GM13976 (cell line): Measurements from ENCODE around the gene PPM1D.
"Not testable (repeated sequence)": the region's sequence is repeated elsewhere in the genome, so short reads cannot be mapped to it uniquely, and the experiment has no call there.

Experiments
- DNase-seq: peaks from one replicate; pipeline ENCODE4 v3.0.0; 2012; ENCODE audit warnings: low spot score
- in situ Hi-C: fragments of 300-500 bp; cut with MboI; formaldehyde crosslinking; loops from one replicate; pipeline ENCODE4 v1.12.0; 2022; ENCODE audit warnings: low sequenced_read_pairs, mixed read lengths, inconsistent platforms; ENCODE audit not compliant: unreplicated experiment
- TF ChIP-seq, protein P1 (sequence below): IDR thresholded peaks from 2 replicates; pipeline ENCODE4 v1.5.1; 2012; ENCODE audit warnings: borderline replicate concordance, mild to moderate bottlenecking; ENCODE audit not compliant: insufficient read depth; ENCODE audit errors: extremely low read depth, missing control alignments, control extremely low read depth

PPM1D gene

DNA sequence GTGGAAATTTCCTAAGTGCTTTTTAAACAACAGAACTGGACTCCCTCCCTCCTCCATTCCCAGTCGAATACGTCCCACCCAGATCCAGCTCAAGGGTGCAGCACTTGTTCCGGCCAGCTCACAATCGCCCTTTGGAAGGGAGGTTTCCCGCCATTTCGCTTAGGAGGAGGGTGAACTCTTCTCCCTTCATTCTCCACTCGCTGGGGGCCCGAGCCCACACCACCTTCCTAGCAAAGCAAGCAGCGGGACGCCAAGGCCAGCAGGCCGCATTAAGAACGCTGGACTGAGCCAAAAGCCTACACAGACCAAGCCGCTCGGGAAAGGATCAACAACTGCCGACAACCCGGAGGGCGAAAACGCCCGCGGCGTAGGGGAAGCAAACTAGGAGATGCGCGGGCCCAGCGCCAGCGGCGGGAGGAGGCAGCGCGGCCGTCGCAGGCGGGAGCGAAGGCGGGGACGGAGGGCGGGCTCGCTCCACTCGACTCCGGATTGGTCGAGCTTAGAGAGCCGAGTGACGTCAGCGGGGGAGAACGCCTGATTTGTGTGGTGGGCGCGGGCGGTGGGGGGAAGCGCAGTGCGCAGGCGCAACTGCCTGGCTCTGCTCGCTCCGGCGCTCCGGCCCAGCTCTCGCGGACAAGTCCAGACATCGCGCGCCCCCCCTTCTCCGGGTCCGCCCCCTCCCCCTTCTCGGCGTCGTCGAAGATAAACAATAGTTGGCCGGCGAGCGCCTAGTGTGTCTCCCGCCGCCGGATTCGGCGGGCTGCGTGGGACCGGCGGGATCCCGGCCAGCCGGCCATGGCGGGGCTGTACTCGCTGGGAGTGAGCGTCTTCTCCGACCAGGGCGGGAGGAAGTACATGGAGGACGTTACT is at the start of gene PPM1D:
TSS of gene PPM1D (plus strand) at position 574 of the 870 bp plus-strand sequence. CDS start at position 796, 222 bp downstream.
- in situ Hi-C loops, result no loop called here
- TF ChIP-seq, protein P1, sequence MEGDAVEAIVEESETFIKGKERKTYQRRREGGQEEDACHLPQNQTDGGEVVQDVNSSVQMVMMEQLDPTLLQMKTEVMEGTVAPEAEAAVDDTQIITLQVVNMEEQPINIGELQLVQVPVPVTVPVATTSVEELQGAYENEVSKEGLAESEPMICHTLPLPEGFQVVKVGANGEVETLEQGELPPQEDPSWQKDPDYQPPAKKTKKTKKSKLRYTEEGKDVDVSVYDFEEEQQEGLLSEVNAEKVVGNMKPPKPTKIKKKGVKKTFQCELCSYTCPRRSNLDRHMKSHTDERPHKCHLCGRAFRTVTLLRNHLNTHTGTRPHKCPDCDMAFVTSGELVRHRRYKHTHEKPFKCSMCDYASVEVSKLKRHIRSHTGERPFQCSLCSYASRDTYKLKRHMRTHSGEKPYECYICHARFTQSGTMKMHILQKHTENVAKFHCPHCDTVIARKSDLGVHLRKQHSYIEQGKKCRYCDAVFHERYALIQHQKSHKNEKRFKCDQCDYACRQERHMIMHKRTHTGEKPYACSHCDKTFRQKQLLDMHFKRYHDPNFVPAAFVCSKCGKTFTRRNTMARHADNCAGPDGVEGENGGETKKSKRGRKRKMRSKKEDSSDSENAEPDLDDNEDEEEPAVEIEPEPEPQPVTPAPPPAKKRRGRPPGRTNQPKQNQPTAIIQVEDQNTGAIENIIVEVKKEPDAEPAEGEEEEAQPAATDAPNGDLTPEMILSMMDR, result no peak
- DNase-seq, result peak; percentile 100

DNA sequence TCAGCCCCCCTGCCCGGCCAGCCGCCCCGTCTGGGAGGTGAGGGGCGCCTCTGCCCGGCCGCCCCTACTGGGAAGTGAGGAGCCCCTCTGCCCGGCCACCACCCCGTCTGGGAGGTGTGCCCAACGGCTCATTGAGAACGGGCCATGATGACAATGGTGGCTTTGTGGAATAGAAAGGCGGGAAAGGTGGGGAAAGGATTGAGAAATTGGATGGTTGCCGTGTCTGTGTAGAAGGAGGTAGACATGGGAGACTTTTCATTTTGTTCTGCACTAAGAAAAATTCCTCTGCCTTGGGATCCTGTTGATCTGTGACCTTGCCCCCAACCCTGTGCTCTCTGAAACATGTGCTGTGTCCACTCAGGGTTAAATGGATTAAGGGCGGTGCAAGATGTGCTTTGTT is 47.7 kb upstream of the PPM1D start:
- DNase-seq, in situ Hi-C loops: not testable (repeated sequence)

DNA sequence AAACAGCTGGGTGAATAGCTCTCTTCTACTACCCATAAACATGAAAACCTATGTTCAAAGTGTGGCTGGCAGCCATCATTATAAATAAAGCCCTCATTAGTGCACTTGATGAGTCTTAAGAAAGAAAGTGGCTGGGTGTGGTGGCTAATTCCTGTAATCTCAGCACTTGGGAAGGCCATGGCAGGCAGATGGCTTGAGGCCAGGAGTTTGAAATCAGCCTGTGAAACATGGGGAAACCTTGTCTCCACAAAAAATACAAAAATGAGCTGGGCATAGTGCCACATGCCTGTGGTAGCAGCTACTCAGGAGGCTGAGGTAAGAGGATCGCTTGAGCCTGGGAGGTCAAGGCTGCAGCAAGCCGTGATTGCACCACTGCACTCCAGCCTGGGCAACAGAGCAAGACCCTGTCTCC is 45.6 kb upstream of the PPM1D start:
- in situ Hi-C loops, result no loop called here
- DNase-seq, result no peak
- TF ChIP-seq, protein P1, result no peak

DNA sequence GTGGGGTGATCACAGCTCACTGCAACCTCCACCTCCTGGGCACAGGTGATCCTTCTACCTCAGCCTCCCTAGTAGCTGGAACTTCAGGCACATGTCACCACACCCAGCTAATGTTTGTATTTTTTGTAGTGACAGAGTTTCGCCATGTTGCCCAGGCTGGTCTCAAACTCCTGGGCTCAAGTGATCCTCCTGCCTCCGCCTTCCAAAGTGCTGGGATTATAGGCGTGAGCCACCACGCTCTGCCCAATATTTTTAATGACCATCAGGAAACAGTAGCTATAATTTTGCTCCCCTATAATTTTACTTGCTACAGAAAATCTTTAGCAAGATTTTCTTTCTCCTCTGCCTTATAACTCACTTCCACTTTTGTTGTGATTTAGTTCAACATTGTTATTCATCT is 44.2 kb upstream of the PPM1D start:
- no peak for DNase-seq
- in situ Hi-C loops, result no loop called here
- TF ChIP-seq, protein P1, result no peak

DNA sequence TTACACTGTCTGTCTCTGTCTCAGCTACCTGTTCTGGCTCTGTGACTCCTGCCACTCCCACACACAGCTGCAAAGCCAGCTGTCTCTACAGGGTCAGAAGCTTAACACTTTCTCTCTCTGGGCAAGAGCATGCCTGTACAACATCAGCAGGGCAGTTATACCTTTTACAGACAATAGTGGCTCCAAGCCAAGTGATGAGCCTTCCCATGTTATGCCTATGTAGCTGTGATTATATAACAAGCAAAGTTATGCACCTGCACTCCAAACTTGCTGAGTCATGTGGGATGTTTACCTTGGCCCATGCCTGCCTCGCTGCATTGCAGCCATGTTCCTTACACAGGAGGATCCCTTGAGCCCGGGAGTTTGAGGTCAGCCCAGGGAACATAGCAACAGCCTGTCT is 42.2 kb upstream of the PPM1D start:
- TF ChIP-seq, protein P1, result no peak
- in situ Hi-C loops, result no loop called here
- no peak for DNase-seq

DNA sequence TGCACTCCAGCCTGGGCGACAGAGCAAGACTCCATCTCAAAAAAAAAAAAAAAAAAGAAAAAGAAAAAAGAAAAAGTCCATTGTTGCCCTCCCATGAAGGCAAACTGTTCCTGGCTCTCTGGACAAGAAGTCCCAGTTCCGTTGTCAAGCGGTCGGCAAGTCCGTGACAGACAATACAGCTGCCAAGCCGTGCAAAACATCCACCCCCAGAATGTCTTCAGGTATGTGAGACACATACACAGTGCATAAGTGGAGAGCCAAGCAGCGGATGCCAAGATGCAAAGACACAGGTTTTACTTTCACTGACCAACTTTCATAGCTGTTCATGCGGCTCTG is 40.4 kb upstream of the PPM1D start:
- no peak for DNase-seq
- in situ Hi-C loops, result no loop called here
- TF ChIP-seq, protein P1, result no peak

DNA sequence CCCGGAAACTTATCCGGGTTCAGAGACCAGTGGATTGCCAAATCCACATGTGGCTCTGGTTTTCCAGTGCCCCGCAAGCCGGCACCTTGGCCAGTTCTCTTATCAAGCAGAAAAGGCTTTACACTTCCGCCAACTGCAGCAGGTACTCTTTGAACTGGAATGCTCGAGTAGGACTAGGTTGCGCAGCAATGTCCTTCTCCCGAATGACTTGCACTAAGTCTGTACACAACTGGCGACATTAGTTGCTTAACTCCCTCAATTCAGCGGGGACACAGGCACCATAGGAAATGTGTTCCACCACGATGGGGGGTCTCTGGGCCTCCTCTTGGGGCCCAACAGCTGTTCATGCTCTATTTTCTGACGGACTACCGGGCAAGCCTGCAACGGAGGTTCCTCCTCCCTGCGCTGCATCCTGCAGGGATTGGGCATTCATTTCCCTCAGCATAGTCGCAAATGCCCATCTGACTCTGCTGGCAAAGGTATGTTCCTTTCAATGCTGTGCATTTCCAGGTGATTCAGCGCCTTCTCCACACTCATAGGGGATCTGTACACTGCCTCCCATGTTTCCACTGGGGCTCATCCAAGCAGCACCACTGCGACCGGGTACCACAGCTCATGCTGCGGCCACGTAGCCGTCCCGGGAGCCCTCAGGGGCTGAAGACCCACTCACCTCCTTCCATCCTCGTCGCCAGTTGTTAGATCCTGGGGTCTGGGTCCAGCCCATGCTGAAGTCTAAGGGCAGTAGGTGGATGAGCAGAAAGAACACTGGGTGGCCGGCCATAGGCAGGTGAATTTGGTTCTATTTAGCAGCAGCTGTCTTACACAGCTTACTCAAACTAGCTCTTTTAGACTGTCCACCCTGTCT is 39.8 kb upstream of the PPM1D start:
- in situ Hi-C loops, result no loop called here
- TF ChIP-seq, protein P1, result no peak
- no peak for DNase-seq
